Measurements from ENCODE around the gene IGSF9B.

Gene IGSF9B

GRCh38 chr11:133919330-133920108 lies 37.2 kb downstream of the IGSF9B start:
- no peak for DNase-seq (ENCODE audit: low read depth)

DNA sequence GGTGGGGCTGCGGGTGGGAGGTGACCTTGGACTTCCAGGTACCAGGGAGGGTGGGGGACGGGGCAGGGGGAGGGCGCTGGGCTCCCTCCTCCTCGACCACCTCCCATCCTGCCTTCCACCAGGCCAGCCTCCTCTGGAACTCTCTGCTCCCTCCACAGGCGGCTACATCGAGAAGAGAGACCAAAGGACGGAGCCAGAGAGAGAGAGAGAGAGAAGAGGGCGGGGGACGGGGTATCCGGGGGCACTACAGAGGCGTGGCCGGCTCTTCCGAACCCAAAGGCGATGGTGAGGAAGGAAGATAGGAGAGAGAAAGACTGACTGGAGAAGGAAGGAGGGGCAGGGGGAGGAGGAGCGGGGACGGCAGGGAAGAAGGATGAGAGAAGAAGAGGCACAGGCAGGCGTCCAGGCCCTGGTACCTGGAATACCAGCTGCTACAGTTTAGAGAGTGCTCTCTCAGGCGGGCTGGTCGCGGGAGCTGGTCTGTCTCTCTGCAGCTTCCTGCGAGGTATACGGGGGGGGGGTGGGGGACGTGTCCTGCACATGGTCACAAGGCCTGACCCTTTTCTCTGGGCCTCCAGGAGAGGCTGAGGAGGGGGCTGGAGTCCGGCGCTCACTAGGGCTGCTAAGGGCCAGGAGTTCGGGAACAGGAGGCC lies 38.0 kb downstream of the IGSF9B start:
- DNase-seq (ENCODE audit: low read depth): no peak

GRCh38 chr11:133917921-133918607 lies 38.7 kb downstream of the IGSF9B start:
- DNase-seq (ENCODE audit: low read depth): no peak

DNA sequence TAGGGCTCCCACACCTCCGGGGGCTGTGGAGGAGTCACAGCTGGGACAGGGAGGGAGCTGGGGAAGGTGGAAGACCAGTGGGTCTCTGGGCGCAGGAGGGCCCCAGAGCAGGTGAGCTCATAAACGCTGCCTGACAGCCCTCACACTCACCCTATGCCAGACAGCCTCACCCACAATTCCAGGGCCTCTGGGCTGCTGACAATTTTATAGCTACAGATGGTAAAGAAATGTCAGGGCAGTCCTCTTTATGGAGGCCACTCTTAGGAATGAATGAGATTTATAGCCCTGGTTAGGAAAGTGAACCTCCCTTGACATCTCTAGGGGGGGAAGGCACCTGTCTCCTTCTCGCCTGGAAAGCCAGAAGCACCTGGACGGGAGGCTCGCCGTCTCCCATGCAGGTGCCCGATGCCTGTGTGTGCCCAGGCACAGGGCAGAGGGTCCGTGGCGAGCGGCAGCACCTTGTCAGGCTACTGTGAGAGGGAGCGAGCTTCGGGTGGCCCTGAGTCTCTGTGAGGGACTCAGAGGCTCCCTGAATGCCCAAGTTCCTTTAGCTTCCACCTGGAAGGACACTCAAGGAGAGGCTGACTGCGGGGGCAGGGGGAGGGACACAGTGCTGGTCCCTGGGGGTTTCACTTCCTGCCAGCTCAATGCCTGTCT lies 39.9 kb downstream of the IGSF9B start:
- no peak for DNase-seq (ENCODE audit: low read depth)

- DNase-seq (ENCODE audit: low read depth): no peak
Observed at GRCh38 chr11:133913761-133914160, 43.0 kb downstream of the IGSF9B start.

DNA sequence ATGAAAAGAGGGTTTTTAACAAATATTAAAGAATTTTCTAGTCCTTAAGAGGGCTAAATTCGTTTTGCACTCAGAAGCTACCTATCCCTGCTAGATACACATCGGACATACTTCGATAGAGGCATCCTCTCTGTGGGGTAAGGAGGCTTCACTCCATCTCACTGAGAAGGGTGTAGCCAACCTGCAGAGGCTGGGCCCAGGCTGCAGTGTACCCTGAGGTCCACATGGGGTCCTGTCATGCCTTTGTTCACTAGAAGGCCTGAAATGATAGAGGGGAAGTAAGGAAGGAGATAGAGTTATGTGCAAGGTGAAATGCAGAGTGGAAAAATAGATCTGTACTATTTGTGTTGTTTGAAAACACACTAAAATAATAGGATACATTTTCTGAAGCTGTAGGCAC lies 45.6 kb downstream of the IGSF9B start:
- DNase-seq (ENCODE audit: low read depth): no peak

GRCh38 chr11:133910101-133910500 lies 46.7 kb downstream of the IGSF9B start:
- DNase-seq (ENCODE audit: low read depth): no peak

GRCh38 chr11:133908827-133909226 lies 47.9 kb downstream of the IGSF9B start:
- DNase-seq (ENCODE audit: low read depth): no peak

- DNase-seq (ENCODE audit: low read depth): no peak
Observed at GRCh38 chr11:133907841-133908241, 48.9 kb downstream of the IGSF9B start.

DNA sequence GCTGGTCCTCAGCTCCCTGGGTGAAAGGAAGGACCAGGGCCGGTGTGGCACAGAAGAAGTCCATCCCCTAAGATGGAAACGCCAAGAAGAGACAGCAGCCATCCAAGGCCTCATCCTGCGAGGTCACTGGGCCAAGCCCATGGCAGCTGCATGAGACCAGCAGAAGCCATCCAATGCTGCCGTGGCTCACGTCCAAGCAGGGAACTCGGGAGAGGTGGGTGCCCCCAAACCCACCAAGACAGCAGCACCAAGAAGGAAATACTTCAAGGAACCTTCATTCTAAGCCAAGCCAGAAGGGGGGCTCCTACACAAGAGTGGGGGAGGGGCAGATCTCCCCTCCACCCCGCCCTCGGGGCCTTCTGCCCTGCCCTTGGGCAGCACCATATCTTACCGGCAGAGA lies 49.6 kb downstream of the IGSF9B start:
- no peak for DNase-seq (ENCODE audit: low read depth)

DNA sequence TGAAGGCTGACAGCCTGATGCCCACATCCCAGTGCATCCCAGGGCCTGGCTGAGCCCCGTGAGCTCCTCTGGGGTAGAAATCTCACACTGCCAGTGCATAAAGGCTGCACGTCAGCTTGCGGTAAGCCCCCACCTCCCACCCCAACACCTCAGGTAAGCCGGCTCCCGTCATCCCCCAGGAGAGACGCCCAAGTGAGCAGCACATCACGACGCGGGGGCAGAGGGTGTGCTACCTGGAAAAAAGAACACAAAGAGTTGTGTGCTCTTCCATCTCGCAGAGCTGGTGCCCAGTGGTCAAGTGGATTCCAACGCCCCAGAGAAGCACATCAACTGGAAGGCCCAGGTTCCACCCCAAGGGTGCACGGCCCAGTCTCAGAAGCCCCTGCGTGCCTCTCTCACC lies 50.0 kb downstream of the IGSF9B start:
- DNase-seq (ENCODE audit: low read depth): no peak

DNA sequence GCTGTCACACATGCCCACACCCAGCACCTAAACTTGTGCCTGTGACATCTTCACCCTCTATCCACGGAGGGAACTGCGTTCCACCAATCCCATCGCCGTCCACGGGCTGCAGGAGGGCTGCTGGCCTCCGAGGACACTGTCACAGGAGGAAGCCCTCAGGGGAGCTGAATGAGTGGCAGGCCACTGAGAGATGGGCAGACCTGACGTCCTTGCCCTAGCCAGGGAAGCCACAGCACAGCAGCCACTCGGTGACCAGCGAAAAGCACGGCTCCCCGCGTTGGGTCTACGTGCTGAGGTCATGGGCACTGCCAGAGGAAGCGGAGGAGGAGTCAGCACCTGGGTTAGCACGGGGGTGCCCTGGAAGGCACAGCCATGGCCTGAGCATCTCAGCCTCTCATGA lies 50.5 kb downstream of the IGSF9B start:
- DNase-seq (ENCODE audit: low read depth): no peak

- no peak for DNase-seq (ENCODE audit: low read depth)
Observed at GRCh38 chr11:133905677-133906156, 51.1 kb downstream of the IGSF9B start.

GRCh38 chr11:133904818-133905515 lies 51.8 kb downstream of the IGSF9B start:
- no peak for DNase-seq (ENCODE audit: low read depth)

- DNase-seq (ENCODE audit: low read depth): no peak
Observed at GRCh38 chr11:133903875-133904817, 52.6 kb downstream of the IGSF9B start.

GRCh38 chr11:133903056-133903455 lies 53.7 kb downstream of the IGSF9B start:
- no peak for DNase-seq (ENCODE audit: low read depth)

DNA sequence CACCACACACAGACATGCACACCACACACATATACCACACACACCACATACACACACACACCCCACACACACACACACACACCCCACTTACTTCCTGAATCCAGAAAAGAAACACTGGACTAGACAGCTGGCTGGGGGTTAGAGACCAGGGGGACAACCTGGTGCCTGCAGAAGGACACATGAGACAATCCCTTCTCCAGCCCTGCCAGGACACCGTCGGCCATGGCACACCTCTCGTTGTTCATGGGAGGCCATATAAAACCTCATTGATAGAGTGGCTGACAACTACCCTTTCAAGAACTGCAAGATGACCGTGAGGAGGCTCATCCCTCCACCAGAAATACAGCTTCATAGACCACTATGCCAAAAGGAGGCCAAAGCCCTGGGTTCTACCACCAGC lies 54.3 kb downstream of the IGSF9B start:
- no peak for DNase-seq (ENCODE audit: low read depth)

GRCh38 chr11:133901999-133902398 lies 54.8 kb downstream of the IGSF9B start:
- DNase-seq (ENCODE audit: low read depth): no peak

DNA sequence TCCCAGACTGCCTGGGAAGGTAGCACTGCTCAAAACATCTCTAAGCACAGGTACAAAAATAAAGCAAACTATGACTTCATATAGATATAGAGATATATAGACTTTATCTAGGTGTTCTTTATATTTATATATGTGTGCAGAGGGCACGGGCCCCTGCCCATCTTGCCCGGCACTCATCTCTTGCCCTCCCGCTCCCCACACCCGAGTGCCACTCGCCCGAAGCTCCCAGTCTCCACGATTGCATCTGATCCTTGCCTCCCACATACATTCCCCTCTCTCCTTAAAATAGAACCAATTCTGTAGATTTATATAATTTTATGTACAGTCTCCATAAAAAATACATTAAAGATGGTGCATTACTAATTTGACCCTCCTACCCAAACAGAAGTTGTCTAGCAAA lies 55.5 kb downstream of the IGSF9B start:
- no peak for DNase-seq (ENCODE audit: low read depth)

DNA sequence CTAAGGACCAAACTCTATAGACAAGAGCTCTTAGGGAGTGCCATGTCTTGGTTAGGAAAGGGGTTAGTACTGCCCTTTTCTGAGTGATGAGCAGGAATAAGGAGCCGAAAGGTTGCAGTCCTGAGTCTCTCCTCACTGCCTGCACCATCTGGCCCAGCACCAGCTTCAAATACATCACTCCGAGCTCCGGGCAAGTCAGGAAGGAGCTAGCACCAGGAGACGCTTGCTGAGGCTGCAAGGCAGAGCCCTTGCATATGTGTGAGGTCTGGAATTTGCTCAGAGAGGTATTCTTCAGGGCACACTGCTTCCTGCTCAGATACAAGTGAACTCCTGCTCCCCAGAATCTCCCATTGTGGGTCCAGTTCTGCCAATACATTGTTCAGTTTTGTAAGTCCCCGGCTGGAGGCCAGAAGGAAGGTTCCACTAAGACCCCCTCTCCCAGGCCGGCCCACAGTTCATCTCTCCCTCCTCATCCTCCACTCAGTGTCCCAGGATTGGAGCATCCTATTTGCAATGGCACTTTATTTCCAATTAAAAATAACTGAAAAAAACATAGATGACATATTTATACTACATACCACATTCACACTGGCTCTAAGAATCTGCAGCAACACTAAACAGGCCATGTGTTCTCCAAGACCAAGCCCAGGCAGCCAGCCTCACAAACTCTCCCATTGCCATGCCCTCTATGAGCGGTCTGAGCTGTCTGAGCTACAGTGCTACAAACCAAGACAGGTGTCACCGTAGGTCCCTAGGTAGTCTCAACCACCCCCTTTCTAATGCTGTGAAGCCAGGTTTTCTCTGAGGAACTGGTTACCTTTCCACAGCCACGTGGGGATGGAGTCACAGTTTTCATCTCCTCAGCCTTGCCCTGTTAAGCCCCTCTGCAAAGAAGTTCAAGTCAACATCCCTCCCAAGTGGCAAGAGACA lies 56.3 kb downstream of the IGSF9B start:
- DNase-seq (ENCODE audit: low read depth): no peak
